GM23338 (cell line): Measurements from ENCODE around the gene CAMTA1. TPM values are rescaled to one million over a fixed set of nuclear protein-coding genes. Genes with fewer than 3 reads are reported as not detected.

Experiments
- ATAC-seq: fragments of 200-7000 bp; cut with Tn5 transposase; 3 replicates; pipeline ENCODE4 v1.9.1; 2020
- DNase-seq: peaks from one replicate; pipeline ENCODE4 v3.0.0-alpha.2; 2015; ENCODE audit warnings: low spot score
- H2AFZ ChIP-seq: fragments of 200-600 bp; sonication (generic); 2 replicates; pipeline ENCODE4 v1.8.0; 2016; ENCODE audit warnings: antibody characterized with exemption, mild to moderate bottlenecking, moderate library complexity
- H3F3A ChIP-seq: fragments of 200-600 bp; sonication (generic); replicated peaks from 2 replicates; pipeline ENCODE4 v1.8.0; 2017; ENCODE audit warnings: antibody characterized with exemption, mixed run types, low read depth
- H3K27ac ChIP-seq: fragments of 200-600 bp; sonication (generic); 2 replicates; pipeline ENCODE4 v1.6.1; 2016; ENCODE audit warnings: low read depth
- H3K27me3 ChIP-seq: fragments of 200-600 bp; sonication (generic); 2 replicates; pipeline ENCODE4 v1.8.0; 2016; ENCODE audit warnings: mild to moderate bottlenecking, mixed run types, moderate library complexity; ENCODE audit not compliant: insufficient read depth
- H3K36me3 ChIP-seq: fragments of 200-600 bp; sonication (generic); 2 replicates; pipeline ENCODE4 v1.8.0; 2016; ENCODE audit warnings: mild to moderate bottlenecking; ENCODE audit not compliant: insufficient read depth
- H3K4me1 ChIP-seq: fragments of 200-600 bp; sonication (generic); 2 replicates; pipeline ENCODE4 v1.8.0; 2016; ENCODE audit warnings: mild to moderate bottlenecking, moderate library complexity; ENCODE audit not compliant: insufficient read depth
- H3K4me2 ChIP-seq: fragments of 200-600 bp; sonication (generic); 2 replicates; pipeline ENCODE4 v1.7.1; 2017; ENCODE audit warnings: mixed run types
- H3K4me3 ChIP-seq: fragments of 200-600 bp; sonication (generic); 2 replicates; pipeline ENCODE4 v1.6.1; 2016; ENCODE audit warnings: mixed run types
- H3K79me2 ChIP-seq: fragments of 200-600 bp; sonication (generic); replicated peaks from 2 replicates; pipeline ENCODE4 v1.8.0; 2017; ENCODE audit warnings: mild to moderate bottlenecking; ENCODE audit not compliant: insufficient read depth
- H3K9me2 ChIP-seq: fragments of 200-600 bp; sonication (generic); 2 replicates; pipeline ENCODE4 v1.8.0; 2017; ENCODE audit not compliant: insufficient read depth
- H4K20me1 ChIP-seq: fragments of 200-600 bp; sonication (generic); replicated peaks from 2 replicates; pipeline ENCODE4 v1.8.0; 2017; ENCODE audit warnings: mild to moderate bottlenecking; ENCODE audit not compliant: insufficient read depth
- H3K27ac Mint-ChIP-seq: 2 replicates; pipeline ENCODE4 v1.8.0; 2020; ENCODE audit warnings: inconsistent platforms, mild to moderate bottlenecking, moderate library complexity, mixed read lengths
- H3K27me3 Mint-ChIP-seq: 3 replicates; pipeline ENCODE4 v1.8.0; 2022; ENCODE audit warnings: low read depth, mild to moderate bottlenecking, moderate library complexity, mixed read lengths, inconsistent platforms; ENCODE audit not compliant: insufficient read depth, poor library complexity
- H3K36me3 Mint-ChIP-seq: 3 replicates; pipeline ENCODE4 v1.8.0; 2021; ENCODE audit warnings: low read depth, mild to moderate bottlenecking, inconsistent platforms, moderate library complexity, mixed read lengths
- H3K4me1 Mint-ChIP-seq: 3 replicates; pipeline ENCODE4 v1.8.0; 2020; ENCODE audit warnings: mild to moderate bottlenecking, inconsistent platforms, mixed read lengths
- H3K4me3 Mint-ChIP-seq: 3 replicates; pipeline ENCODE4 v1.8.0; 2021; ENCODE audit warnings: moderate library complexity, mild to moderate bottlenecking, inconsistent platforms, mixed read lengths
- H3K9me3 Mint-ChIP-seq: 3 replicates; pipeline ENCODE4 v1.8.0; 2020; ENCODE audit warnings: moderate library complexity, mild to moderate bottlenecking, inconsistent platforms, mixed read lengths
- CTCF ChIP-seq, 2 experiments: fragments of 200-600 bp in 1 of 2; sonication (generic) in 1 of 2; conservative IDR thresholded peaks; 2 replicates each; pipeline versions ENCODE4 v1.5.1 to v1.6.1; 2016 to 2017; ENCODE audit warnings: antibody characterized with exemption in 2 of 2, low read depth in 2 of 2, mild to moderate bottlenecking in 2 of 2, moderate library complexity in 1 of 2
- ETS1 ChIP-seq: IDR thresholded peaks from 2 replicates; pipeline ENCODE4 v1.6.1; 2016; ENCODE audit warnings: antibody characterized with exemption
- POLR2AphosphoS5 ChIP-seq: IDR thresholded peaks from 2 replicates; pipeline ENCODE4 v1.6.1; 2016; ENCODE audit warnings: antibody characterized with exemption, low read depth
- REST ChIP-seq: IDR thresholded peaks from one replicate; pipeline ENCODE4 v1.6.1; 2018; ENCODE audit warnings: antibody characterized with exemption; ENCODE audit not compliant: unreplicated experiment
- STAT1 ChIP-seq: IDR thresholded peaks from one replicate; pipeline ENCODE4 v1.6.1; 2016; ENCODE audit warnings: antibody characterized with exemption; ENCODE audit not compliant: unreplicated experiment
- ZNF462 ChIP-seq: fragments of 250-450 bp; sonication (Bioruptor Pico); IDR thresholded peaks from 2 replicates; pipeline ENCODE4 v1.5.0; 2020; ENCODE audit warnings: mild to moderate bottlenecking, moderate library complexity
- polyA plus RNA-seq: library from polyadenylated mRNA; unstranded; fragments of >200 nt; fragmentation: Nextera tagmentation; extraction: Ambion mirVana; gene quantifications from 2 replicates; pipeline ENCODE4 v1.2.1, GENCODE V29; 2016
- total RNA-seq: library from RNA; depleted of rRNA; stranded (reverse); fragments of >200 nt; shearing (Covaris generic); gene quantifications from 2 replicates; pipeline ENCODE4 v1.2.3, GENCODE V29; 2014

The CAMTA1 gene
- total and polyA plus RNA-seq, 2 experiments from 2014 or later: 115 to 519 TPM

- no peak for TF ChIP-seq CTCF (conservative IDR thresholded peaks at IDR 0.05; ENCODE audit: low read depth in 2 of 2)
Measured at GRCh38 chr1:7506454-7507284, 721.4 kb downstream of the CAMTA1 start (continued).

- no peaks in the 10 kb centered on the region for H4K20me1 ChIP-seq
- Mint-ChIP-seq H3K27me3 (peaks cover 2% of the 10 kb centered on the region), H3K4me1 (no peaks in the 10 kb centered on the region; the same call in 2 of the 3 replicates), H3K27ac (no peak overlapping the region), H3K36me3 (no peaks in the 10 kb centered on the region), H3K9me3 (no peaks in the 10 kb centered on the region), H3K4me3 (no peak overlapping the region)
- ATAC-seq (no peak), DNase-seq (no peak)
- H3K27me3 ChIP-seq: no peaks in the 10 kb centered on the region
- peaks cover 4% of the 10 kb centered on the region; the same call in 1 of the 2 replicates for H3K9me2 ChIP-seq
- H2AFZ ChIP-seq: no peak overlapping the region
- H3K4me2 ChIP-seq: no peak overlapping the region
- no peaks in the 10 kb centered on the region for H3K79me2 ChIP-seq
- H3K36me3 ChIP-seq: no peaks in the 10 kb centered on the region
- no peaks in the 10 kb centered on the region for H3K4me1 ChIP-seq
- H3F3A ChIP-seq: no peaks in the 10 kb centered on the region
- H3K4me3 ChIP-seq: no peak overlapping the region
- no peak overlapping the region for H3K27ac ChIP-seq
- TF ChIP-seq POLR2AphosphoS5: no peak
- no peak for TF ChIP-seq ETS1
- no peak for TF ChIP-seq ZNF462 (CRISPR knock-in tag)
- TF ChIP-seq STAT1: no peak
- TF ChIP-seq REST: no peak
- no peak for TF ChIP-seq CTCF (conservative IDR thresholded peaks at IDR 0.05; ENCODE audit: low read depth in 2 of 2)
Measured at GRCh38 chr1:7507285-7508019, 722.2 kb downstream of the CAMTA1 start.
